LHCN-M2 (cell line): Measurements from ENCODE around the gene GABRR3. TPM values are rescaled to one million over a fixed set of nuclear protein-coding genes. Genes with fewer than 3 reads are reported as not detected.
A peak's percentile ranks its signal among the peaks of the same experiment; 100 is the strongest.

Experiments
- DNase-seq: peaks from one replicate; pipeline ENCODE4 v3.0.0-alpha.2; 2012; ENCODE audit warnings: low read depth
- total RNA-seq: library from RNA; depleted of rRNA; stranded (reverse); fragments of >200 nt; gene quantifications from 2 replicates; pipeline ENCODE4 v1.2.3, GENCODE V29; 2014; rRNA removed

The GABRR3 gene
- total RNA-seq, 1 experiment from 2014 or later = not detected

DNA sequence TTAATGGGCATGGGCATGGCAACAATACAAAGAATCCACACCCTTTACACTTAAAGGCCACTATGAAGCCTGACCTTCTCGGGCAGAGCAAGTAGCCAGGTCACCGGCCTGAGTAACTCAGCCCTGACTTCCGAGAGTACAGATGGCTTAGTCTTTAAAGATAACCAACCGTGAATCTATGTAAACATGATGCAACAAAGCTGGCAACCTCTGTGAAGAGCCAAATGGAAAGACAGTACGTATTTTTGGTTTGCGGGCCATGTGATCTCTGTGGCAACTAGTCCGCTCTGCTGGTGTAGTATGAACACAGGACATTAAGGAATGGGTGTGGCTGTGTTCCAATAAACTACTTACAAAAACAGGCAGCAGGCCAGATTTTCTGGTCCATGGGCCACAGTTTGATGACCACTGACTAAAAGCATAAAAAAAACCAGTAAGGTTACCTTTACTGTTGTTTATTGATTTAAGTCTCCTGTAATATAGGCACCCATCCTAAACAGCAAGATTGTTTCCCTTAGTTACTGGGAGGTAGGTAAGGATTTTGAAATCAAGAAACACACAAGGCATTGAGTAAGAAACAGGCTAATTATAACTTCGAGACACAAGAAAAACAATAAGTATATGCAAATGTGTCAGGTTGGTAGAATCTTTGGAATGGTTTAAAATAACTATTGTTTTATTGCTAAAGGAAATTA lies 77.4 kb downstream of the GABRR3 start:
- no peak for DNase-seq

DNA sequence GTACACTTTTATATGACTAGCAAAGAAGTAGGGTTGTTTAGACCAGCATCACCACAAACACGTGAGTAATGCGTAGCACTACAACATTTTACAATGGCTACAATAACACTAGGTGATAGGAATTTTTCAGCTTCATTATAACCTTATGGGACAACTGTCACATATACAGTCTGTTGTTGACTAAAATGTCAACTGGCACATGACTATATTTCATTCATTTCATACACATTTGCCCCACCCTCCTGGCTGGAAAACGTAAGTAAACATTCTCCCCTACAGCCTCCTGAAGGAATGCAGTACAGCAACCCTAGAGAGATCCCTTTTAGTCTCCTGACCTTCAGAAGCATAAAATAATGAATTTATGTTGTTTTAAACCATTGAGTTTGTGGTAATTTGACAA lies 79.1 kb downstream of the GABRR3 start:
- DNase-seq = no peak

DNA sequence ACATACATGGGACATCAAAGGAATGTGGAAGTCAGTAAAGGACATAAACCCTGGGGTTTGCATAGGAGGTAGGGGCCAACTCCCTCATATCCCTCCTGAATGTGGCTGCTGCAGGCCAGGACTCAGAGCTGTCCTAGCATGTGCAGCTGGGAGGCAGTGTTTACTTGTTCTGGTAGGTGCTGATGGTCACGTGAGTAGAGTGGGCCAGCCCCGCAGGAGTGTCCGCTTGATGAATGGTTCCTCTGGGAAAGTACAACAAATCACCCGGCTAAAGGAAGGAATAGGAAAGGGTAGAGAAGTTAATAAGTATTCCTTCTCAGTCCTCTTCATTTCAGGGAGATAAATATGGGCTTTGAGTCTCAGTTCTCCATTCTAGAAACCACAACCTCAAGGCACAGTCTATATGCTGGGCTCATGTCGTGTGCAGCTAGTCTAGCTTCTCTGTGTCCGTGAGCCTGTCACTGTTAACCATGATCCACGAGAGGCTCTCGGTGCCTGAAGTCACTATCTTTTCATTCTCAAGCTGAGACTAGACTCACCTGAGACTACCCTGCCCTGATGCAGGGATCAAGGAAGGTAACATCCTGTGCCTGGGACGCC lies 80.8 kb downstream of the GABRR3 start:
- no peak for DNase-seq

DNA sequence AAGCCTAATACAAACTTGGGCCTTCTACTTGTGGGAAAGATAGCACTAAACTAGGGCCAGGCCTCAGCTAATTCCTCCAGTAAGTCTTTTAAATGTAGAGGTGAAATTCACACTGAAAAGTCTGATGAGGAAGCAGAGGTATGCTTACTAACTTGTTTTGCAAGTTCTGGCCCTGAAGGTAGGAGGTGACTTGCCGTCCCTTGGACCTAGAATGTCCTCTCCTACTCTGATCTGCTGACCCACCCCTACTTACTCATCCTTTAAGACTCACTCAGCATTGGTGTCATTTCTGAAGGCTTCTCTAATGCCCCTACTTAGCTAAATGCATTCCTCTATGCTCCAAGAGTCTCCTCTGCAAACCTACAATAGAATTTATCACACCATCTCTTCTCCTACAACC lies 82.2 kb downstream of the GABRR3 start:
- DNase-seq = no peak

DNA sequence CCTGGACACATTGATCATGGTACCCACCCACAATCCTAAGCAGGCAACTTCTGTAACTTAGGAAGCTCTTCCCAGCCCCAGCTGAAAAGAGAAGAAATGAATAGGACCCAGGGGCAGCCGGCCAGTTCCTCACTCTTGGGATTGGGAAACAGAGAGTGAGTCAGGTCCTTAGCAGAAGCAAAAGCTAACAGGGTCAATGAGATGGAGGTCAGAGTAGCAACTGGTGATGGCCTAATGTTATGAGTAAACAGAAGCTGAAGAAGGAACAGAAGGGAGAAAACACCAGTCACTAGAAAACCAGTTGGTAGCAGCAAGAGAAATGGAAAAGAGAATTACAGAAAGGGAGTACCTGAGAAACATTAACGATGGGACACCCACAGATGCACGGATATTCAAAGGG lies 82.8 kb downstream of the GABRR3 start:
- DNase-seq = peak; percentile 86

DNA sequence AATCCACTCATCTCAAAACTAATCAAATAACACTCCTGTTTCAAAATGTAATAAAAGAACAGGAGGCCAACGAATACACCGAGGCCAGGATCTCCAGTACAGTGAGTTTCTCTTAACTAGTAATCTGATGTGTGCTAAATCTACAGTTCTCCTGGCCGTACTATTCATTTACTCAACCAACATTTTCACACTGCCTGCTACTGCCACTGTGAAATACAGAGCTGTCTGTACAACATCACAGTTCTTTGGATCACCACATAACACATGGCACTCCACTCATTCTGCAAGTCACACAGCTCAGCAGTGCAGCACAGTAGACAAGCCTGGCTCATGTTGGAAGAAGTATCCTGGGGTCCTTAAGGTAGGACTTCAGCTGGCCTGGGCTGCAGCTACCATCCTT lies 84.8 kb downstream of the GABRR3 start:
- no peak for DNase-seq

DNA sequence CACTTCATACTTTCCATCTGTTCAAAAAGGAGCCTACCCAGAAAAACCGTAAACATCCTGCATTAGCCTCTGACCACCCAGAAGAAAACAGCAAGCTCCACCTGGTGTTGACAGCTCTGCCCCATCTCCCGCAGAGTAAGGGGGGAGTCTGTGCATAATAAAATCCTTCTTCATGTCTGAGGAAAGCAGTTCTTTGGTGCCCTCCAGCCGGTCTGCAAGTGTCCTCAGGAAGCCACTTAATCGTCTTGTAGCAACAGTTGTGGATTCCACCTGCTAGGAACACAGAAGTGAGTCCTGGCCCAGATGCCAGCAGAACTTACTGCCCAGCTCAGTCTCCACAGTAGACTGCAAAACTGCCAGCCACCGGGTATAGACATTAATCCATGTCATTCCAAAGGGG lies 85.4 kb downstream of the GABRR3 start:
- DNase-seq = no peak

DNA sequence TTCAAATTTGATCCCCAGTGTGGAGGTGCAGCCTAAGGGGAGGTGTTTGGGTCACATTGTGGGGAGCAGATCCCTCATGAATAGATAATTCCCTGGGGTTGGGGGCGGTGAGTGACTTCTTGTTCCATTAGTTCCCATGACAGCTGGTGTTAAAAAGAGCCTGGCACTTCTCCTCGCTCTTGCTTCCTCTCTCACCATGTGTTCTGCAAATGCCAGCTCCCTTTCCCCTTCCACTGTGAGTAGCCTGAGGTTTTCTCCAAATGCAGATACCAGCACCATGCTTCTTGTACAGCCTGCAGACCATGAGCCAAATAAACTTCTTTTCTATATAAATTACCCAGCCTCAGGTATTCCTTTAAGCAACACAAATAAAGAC lies 86.0 kb downstream of the GABRR3 start:
- no peak for DNase-seq

DNA sequence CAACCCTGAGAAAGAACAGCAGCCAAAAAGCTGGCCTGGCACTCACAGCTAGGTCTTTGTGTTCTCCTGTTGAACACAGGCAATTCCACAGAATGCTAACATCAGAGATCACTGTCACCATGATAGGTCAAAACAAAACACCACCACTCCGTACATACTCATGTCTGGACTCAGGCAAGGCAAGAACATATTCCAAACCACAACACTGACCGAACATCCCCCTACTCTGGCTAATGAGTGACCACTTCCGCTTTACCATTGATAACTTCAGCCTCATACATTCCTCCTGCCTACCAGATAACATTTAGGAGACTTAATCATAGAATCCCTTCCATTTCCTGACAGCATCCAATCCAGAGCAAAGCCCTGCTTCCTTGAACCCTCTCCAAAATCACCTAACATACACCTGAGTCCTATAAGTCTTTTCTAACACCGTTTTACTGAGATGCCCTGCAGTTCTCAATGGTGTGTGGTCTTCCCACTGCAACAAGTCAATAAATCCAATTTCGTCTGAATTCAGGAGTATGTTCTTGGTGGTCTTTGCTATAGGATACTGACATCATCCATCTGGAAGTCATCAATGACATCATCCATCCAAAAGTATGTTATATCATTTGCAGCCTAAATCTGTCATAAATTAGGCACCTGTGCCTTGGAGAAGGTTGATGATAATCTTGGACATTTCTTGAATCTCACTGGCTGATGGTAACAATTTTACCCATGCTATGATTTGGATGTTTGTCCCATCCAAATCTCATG lies 86.6 kb downstream of the GABRR3 start:
- no peak for DNase-seq

DNA sequence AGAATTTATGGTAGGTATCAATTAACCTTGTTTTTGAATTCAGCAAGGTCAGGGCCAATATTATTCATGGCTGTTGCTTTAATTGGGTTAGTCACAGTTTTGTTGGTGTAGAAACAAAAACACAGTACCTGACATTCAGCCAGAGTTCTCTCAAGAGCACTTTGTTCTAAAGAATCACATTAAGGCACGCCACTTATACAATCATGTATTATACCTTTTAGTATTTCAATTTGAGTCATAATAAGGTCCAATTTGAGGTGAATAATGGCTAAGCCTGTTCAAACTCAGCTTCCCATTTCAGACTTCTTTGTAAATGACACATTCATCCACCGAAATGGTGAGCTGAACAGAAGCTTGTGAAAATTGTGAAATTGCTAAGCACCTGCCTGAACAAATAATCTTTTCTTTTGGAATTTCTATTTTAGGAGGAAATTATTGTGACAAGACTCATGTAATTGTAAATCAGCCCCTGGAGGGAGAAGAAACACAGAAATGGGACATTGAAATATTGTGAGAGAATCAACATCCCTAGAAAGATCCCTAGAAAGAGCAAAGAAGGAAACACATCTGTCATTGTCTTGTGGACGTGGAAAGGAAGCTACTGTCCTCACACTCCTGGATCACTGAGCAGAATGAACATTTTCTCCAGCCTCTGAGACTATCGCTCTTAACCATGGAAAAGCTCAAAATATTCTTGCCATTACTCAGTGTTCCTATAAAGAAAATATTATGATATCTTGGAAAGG lies 92.1 kb downstream of the GABRR3 start:
- DNase-seq = no peak

DNA sequence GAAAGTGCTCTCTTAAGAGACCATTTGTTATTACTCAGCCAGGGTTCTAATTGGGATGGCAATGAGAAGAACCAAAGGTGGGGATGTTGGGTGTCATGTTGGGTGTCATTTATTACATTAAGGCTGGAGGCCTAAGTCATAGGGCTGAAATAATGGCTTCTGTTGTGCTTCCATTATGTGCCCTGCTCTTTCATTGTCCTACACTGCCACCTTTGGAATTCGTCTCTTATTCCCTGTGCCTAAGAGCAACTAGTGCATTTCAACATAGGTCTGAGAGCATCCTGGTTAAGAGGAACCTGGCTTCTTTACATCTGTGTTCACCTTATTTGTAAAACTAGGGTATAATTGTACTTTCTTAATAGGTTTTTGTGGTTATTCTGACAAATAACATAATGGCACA lies 95.1 kb downstream of the GABRR3 start:
- no peak for DNase-seq

DNA sequence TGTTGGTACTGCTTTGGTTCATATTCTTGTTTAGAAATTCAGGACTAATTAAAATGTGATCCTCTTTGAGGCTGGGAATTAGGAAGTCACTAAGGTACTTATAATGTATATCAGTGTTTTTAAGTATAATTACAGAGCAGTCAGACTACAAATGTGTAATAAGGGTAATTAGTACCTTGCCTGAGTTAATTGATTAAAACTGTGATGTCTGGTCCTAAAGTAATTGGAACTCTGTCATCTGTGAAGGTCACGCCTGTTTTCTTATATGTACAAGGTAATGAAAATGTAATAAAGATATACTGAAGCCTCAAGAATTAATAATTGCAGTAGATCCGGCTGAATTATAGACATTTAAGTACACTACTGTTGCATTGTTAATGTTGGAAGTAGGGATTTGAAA lies 95.7 kb downstream of the GABRR3 start:
- no peak for DNase-seq

DNA sequence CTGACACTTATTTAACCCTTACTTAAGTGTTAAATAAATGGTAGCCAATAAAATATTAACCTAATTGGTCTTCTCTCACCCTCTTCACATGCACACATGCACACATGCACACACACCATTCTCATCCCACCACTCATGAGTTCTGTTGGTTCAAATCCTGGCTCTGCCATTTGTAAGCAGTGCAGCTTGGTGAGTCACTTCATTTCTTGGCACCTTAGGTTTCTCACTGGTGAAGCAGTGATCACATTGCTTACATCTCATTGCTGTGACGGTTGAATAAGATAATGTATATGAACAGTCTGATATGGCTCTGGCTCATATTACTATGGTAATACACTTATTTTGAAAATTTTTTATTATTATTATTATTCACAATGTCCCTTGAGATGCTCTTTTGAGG lies 96.7 kb downstream of the GABRR3 start:
- DNase-seq = no peak

DNA sequence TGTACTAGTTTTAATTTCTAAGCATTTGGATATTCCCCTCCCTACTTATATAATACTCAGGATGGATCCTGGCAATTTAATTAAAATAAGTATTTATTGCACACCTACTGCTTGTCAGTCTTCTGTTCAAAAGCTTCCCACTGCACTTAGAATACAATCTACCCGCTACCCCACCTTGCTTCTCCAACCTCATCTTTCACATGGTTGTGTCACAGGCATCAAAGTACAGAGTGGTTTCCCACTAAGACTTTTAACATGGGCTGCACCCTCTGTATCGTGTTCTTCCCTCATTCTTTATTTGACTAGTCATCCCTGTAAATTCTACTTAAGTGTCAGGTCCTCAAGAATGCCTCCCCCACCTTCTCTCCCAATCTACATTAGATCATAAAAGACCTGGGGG lies 97.9 kb downstream of the GABRR3 start:
- DNase-seq = no peak

DNA sequence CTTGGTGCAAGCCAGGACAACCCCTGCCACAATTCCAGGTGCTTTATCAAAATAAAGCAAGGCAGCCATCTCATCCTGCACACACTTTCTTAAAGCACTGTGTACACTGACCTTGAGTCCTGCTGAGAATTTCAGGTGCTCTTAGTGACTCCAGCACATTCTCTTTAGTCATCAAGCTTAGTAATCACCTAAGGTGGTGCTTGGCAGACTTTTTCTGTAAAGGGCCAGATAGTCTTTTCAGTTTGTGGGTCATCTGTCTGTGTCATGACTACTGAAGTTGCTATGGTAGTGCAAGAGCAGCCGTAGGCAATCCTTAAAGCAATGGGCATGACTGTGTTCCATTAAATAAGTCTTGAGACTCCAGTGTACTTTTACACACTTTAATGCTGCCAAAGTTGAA lies 99.3 kb downstream of the GABRR3 start:
- no peak for DNase-seq

Other genes starting within 250 kb of the GABRR3 start
- gene CRYBG3, start 213.3 kb downstream of the GABRR3 start, total RNA-seq = 16.8 and 18.8 TPM in 2 replicates
- gene RIOX2, start 62.9 kb downstream of the GABRR3 start, total RNA-seq = 26.5 and 28.5 TPM in 2 replicates
- not detected in 2 replicates for gene OR5AC2, start 51.9 kb upstream of the GABRR3 start, total RNA-seq
- not detected in 2 replicates for gene OR5H1, start 95.4 kb upstream of the GABRR3 start, total RNA-seq
- gene OR5H14, start 112.2 kb upstream of the GABRR3 start, total RNA-seq = not detected in 2 replicates
- not detected in 2 replicates for gene OR5H15, start 131.4 kb upstream of the GABRR3 start, total RNA-seq
- not detected in 2 replicates for gene OR5H6, start 228.9 kb upstream of the GABRR3 start, total RNA-seq
- gene OR5H2, start 247.2 kb upstream of the GABRR3 start, total RNA-seq = not detected in 2 replicates